HEK293 (cell line): Measurements from ENCODE around the gene SLC26A8.

Source experiments
- CTCF ChIA-PET: fragments of 350-600 bp; formaldehyde crosslinking; extraction: SDS; loops from one replicate; lab custom pipeline; 2021; ENCODE audit warnings: antibody characterized with exemption; lab: Yijun Ruan, JAX
- POLR2A ChIA-PET: fragments of 300-600 bp; formaldehyde crosslinking; extraction: SDS; loops from one replicate; lab custom pipeline; 2020; ENCODE audit warnings: antibody characterized with exemption, inconsistent platforms; lab: Yijun Ruan, JAX
- H3K27ac ChIP-seq: fragments of 200-500 bp; sonication (Bioruptor generic); 2 replicates; pipeline ENCODE4 v1.5.1; 2014; ENCODE audit warnings: low read depth, low read length, control low read depth, inconsistent platforms; ENCODE audit errors: extremely low read depth
- H3K36me3 ChIP-seq, 2 experiments: fragments of 200-500 bp in 1 of 2; sonication (Bioruptor generic) in 1 of 2; 1 replicate in 1 of 2; 2 replicates in 1 of 2; pipeline ENCODE4 v1.5.1; 2014 to 2017; ENCODE audit warnings: inconsistent platforms in 2 of 2, low read length in 2 of 2; ENCODE audit not compliant: control insufficient read depth in 2 of 2, insufficient read depth in 1 of 2
- H3K4me1 ChIP-seq: fragments of 200-500 bp; sonication (Bioruptor generic); 2 replicates; pipeline ENCODE4 v1.5.1; 2014; ENCODE audit warnings: mild to moderate bottlenecking, low read length, inconsistent platforms; ENCODE audit not compliant: control insufficient read depth, insufficient read depth
- H3K4me3 ChIP-seq: 2 replicates; pipeline ENCODE4 v1.5.1; 2011; ENCODE audit warnings: low read depth, mild to moderate bottlenecking, control low read depth, low read length, moderate library complexity
- H3K9me3 ChIP-seq: fragments of 200-500 bp; sonication (Bioruptor generic); 2 replicates; pipeline ENCODE4 v1.5.1; 2014; ENCODE audit warnings: low read depth, low read length, inconsistent platforms; ENCODE audit not compliant: control insufficient read depth, insufficient read depth
- KLF1 ChIP-seq: fragments of 450-650 bp; formaldehyde crosslinking; IDR thresholded peaks from 2 replicates; pipeline ENCODE4 v1.5.1; 2016; ENCODE audit warnings: missing biosample characterization, missing genetic modification characterization
- OSR2 ChIP-seq: fragments of 450-650 bp; formaldehyde crosslinking; IDR thresholded peaks from 2 replicates; pipeline ENCODE4 v1.5.1; 2016; ENCODE audit warnings: missing biosample characterization, missing genetic modification characterization
- YY1 ChIP-seq: fragments of 450-650 bp; formaldehyde crosslinking; IDR thresholded peaks from 2 replicates; pipeline ENCODE4 v1.5.1; 2018; ENCODE audit warnings: missing biosample characterization, missing genetic modification characterization
- ZBTB48 ChIP-seq: fragments of 450-650 bp; formaldehyde crosslinking; IDR thresholded peaks from 2 replicates; pipeline ENCODE4 v1.5.1; 2016; ENCODE audit warnings: missing biosample characterization, missing genetic modification characterization
- ZBTB8A ChIP-seq: fragments of 450-650 bp; formaldehyde crosslinking; IDR thresholded peaks from 2 replicates; pipeline ENCODE4 v1.5.1; 2016; ENCODE audit warnings: missing biosample characterization, missing genetic modification characterization
- ZIC2 ChIP-seq: fragments of 450-650 bp; formaldehyde crosslinking; IDR thresholded peaks from 2 replicates; pipeline ENCODE4 v1.5.1; 2016; ENCODE audit warnings: missing biosample characterization, missing genetic modification characterization
- ZNF169 ChIP-seq: fragments of 450-650 bp; formaldehyde crosslinking; IDR thresholded peaks from 2 replicates; pipeline ENCODE4 v1.5.1; 2016; ENCODE audit warnings: missing biosample characterization, missing genetic modification characterization
- ZNF214 ChIP-seq: fragments of 450-650 bp; formaldehyde crosslinking; IDR thresholded peaks from 2 replicates; pipeline ENCODE4 v1.5.1; 2017; ENCODE audit warnings: missing biosample characterization, mild to moderate bottlenecking, missing genetic modification characterization, borderline replicate concordance
- ZNF23 ChIP-seq: fragments of 450-650 bp; formaldehyde crosslinking; IDR thresholded peaks from 2 replicates; pipeline ENCODE4 v1.5.1; 2016; ENCODE audit warnings: missing biosample characterization, missing genetic modification characterization, borderline replicate concordance
- ZNF266 ChIP-seq: fragments of 450-650 bp; formaldehyde crosslinking; IDR thresholded peaks from 2 replicates; pipeline ENCODE4 v1.5.1; 2016; ENCODE audit warnings: missing biosample characterization, missing genetic modification characterization, low read depth
- ZNF335 ChIP-seq: fragments of 450-650 bp; formaldehyde crosslinking; conservative IDR thresholded peaks from 2 replicates; pipeline ENCODE4 v1.5.1; 2016; ENCODE audit warnings: missing biosample characterization, missing genetic modification characterization
- ZNF391 ChIP-seq: fragments of 450-650 bp; formaldehyde crosslinking; IDR thresholded peaks from 2 replicates; pipeline ENCODE4 v1.5.1; 2016; ENCODE audit warnings: low read depth, missing biosample characterization, missing genetic modification characterization, borderline replicate concordance
- ZNF510 ChIP-seq: fragments of 450-650 bp; formaldehyde crosslinking; IDR thresholded peaks from 2 replicates; pipeline ENCODE4 v1.5.1; 2018; ENCODE audit warnings: mild to moderate bottlenecking, missing genetic modification characterization, missing biosample characterization; ENCODE audit not compliant: insufficient replicate concordance
- ZNF571 ChIP-seq: fragments of 450-650 bp; formaldehyde crosslinking; IDR thresholded peaks from 2 replicates; pipeline ENCODE4 v1.5.0; 2017; ENCODE audit warnings: missing biosample characterization, missing genetic modification characterization
- ZNF585B ChIP-seq: fragments of 450-650 bp; formaldehyde crosslinking; IDR thresholded peaks from 2 replicates; pipeline ENCODE4 v1.5.1; 2016; ENCODE audit warnings: missing biosample characterization, missing genetic modification characterization
- ZNF596 ChIP-seq: fragments of 450-650 bp; IDR thresholded peaks from 2 replicates; pipeline ENCODE4 v1.5.0; 2018; ENCODE audit warnings: missing biosample characterization, mild to moderate bottlenecking, missing genetic modification characterization, moderate library complexity
- ZNF791 ChIP-seq: fragments of 450-650 bp; formaldehyde crosslinking; IDR thresholded peaks from 2 replicates; pipeline ENCODE4 v1.5.1; 2016; ENCODE audit warnings: missing biosample characterization, missing genetic modification characterization
- TF ChIP-seq, protein P1 (sequence below): fragments of 450-650 bp; formaldehyde crosslinking; IDR thresholded peaks from 2 replicates; pipeline ENCODE4 v1.5.1; 2016; ENCODE audit warnings: missing biosample characterization, missing genetic modification characterization
- TF ChIP-seq, protein P2 (sequence below): fragments of 450-650 bp; formaldehyde crosslinking; IDR thresholded peaks from 2 replicates; pipeline ENCODE4 v1.5.1; 2016; ENCODE audit warnings: missing biosample characterization, missing genetic modification characterization, borderline replicate concordance
- TF ChIP-seq, protein P3 (sequence below): fragments of 450-650 bp; formaldehyde crosslinking; IDR thresholded peaks from 2 replicates; pipeline ENCODE4 v1.5.1; 2016; ENCODE audit warnings: missing biosample characterization, missing genetic modification characterization
- TF ChIP-seq, protein P4 (sequence below): fragments of 450-650 bp; formaldehyde crosslinking; IDR thresholded peaks from 2 replicates; pipeline ENCODE4 v1.5.1; 2017; ENCODE audit warnings: missing biosample characterization, missing genetic modification characterization
- TF ChIP-seq, protein P5 (sequence below): fragments of 450-650 bp; formaldehyde crosslinking; IDR thresholded peaks from 2 replicates; pipeline ENCODE4 v1.5.1; 2016; ENCODE audit warnings: missing biosample characterization, missing genetic modification characterization, borderline replicate concordance

SLC26A8 gene

DNA sequence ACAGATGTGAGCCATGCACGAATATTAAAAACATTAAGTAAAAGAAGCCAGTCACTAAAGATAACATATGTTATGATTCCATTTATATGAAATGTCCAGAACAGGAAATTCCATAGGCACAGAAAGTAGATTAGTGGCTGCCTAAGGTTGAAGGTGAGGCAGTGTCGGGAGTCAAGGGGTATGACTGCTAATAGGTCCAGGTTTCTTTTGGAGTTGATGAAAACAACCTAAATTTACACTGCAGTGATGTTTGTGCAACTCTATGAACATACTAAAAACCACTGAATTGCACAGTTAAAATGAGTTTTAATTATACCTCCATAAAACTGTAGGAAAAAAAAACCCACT, 118.0 kb downstream of the SLC26A8 start:
- CTCF ChIA-PET, result interaction anchor here (0.6 kb wide), 1 partner anchor 83 kb away, joined by 4 read pairs; no protein-coding TSS in a partner anchor
- peaks cover 22 to 54% of the 10 kb centered on the region in 2 experiments; a peak in 2 of 3 replicates for H3K36me3 ChIP-seq
- no peak overlapping the region for H3K27ac ChIP-seq
- POLR2A ChIA-PET, result no interaction called here
- TF ChIP-seq, protein P1, sequence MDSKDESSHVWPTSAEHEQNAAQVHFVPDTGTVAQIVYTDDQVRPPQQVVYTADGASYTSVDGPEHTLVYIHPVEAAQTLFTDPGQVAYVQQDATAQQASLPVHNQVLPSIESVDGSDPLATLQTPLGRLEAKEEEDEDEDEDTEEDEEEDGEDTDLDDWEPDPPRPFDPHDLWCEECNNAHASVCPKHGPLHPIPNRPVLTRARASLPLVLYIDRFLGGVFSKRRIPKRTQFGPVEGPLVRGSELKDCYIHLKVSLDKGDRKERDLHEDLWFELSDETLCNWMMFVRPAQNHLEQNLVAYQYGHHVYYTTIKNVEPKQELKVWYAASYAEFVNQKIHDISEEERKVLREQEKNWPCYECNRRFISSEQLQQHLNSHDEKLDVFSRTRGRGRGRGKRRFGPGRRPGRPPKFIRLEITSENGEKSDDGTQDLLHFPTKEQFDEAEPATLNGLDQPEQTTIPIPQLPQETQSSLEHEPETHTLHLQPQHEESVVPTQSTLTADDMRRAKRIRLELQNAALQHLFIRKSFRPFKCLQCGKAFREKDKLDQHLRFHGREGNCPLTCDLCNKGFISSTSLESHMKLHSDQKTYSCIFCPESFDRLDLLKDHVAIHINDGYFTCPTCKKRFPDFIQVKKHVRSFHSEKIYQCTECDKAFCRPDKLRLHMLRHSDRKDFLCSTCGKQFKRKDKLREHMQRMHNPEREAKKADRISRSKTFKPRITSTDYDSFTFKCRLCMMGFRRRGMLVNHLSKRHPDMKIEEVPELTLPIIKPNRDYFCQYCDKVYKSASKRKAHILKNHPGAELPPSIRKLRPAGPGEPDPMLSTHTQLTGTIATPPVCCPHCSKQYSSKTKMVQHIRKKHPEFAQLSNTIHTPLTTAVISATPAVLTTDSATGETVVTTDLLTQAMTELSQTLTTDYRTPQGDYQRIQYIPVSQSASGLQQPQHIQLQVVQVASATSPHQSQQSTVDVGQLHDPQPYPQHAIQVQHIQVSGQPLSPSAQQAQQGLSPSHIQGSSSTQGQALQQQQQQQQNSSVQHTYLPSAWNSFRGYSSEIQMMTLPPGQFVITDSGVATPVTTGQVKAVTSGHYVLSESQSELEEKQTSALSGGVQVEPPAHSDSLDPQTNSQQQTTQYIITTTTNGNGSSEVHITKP (tag by site-specific recombination), result peak; percentile 31; the same call in 1 of the 2 replicates
- TF ChIP-seq ZNF791 (tag by site-specific recombination), result no peak
- TF ChIP-seq YY1 (tag by site-specific recombination), result no peak
- TF ChIP-seq, protein P2, sequence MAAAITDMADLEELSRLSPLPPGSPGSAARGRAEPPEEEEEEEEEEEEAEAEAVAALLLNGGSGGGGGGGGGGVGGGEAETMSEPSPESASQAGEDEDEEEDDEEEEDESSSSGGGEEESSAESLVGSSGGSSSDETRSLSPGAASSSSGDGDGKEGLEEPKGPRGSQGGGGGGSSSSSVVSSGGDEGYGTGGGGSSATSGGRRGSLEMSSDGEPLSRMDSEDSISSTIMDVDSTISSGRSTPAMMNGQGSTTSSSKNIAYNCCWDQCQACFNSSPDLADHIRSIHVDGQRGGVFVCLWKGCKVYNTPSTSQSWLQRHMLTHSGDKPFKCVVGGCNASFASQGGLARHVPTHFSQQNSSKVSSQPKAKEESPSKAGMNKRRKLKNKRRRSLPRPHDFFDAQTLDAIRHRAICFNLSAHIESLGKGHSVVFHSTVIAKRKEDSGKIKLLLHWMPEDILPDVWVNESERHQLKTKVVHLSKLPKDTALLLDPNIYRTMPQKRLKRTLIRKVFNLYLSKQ (tag by site-specific recombination), result no peak
- no peak overlapping the region for H3K4me3 ChIP-seq
- no peaks in the 10 kb centered on the region for H3K9me3 ChIP-seq
- no peaks in the 10 kb centered on the region for H3K4me1 ChIP-seq

DNA sequence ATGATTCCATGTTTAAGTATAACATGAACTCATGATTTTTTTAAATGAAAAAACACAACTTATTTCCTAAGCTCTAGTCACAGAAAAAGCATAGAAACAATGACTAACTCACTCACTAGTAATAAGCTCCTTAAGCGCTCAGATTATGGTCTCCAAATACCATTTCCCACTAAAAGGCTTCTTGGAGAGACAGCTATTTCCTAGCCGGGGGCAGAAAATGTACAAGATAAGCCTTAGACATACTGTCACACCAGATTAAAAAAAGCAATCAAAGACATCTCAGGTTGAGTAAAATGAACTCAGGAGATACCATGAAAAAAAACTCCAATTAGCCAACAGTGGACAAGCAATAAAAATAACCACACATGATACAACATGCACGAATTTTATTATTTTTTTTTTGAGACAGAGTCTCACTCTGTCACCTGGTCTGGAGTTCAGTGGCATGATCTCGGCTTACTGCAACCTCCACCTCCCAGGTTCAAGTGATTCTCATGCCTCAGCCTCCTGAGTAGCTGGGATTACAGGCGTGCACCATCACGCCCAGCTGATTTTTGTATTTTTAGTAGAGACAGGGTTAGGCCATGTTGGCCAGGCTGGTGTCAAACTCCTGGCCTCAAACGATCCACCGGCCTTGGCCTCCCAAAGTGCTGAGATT, 118.5 kb downstream of the SLC26A8 start:
- H3K9me3 ChIP-seq, result no peaks in the 10 kb centered on the region
- ChIA-PET CTCF (interaction anchor here (0.6 kb wide), 1 partner anchor 83 kb away, joined by 4 read pairs; no protein-coding TSS in a partner anchor), POLR2A (no interaction called here)
- H3K4me3 ChIP-seq, result no peak overlapping the region
- H3K4me1 ChIP-seq, result no peaks in the 10 kb centered on the region
- H3K36me3 ChIP-seq, result peaks cover 17 to 52% of the 10 kb centered on the region in 2 experiments; a peak in 2 of 3 replicates
- H3K27ac ChIP-seq, result no peak overlapping the region
- TF ChIP-seq ZNF169 (tag by site-specific recombination) (no peak), ZNF510 (tag by site-specific recombination) (no peak), OSR2 (peak; percentile 43), KLF1 (no peak), ZNF391 (no peak), ZNF335 (tag by site-specific recombination) (no peak), ZNF266 (no peak), ZNF214 (no peak), ZIC2 (tag by site-specific recombination) (no peak), ZNF585B (no peak), ZNF23 (tag by site-specific recombination) (no peak), ZNF571 (tag by site-specific recombination) (no peak), ZNF596 (no peak), ZBTB8A (tag by site-specific recombination) (no peak), ZBTB48 (tag by site-specific recombination) (no peak)
- TF ChIP-seq, protein P3, sequence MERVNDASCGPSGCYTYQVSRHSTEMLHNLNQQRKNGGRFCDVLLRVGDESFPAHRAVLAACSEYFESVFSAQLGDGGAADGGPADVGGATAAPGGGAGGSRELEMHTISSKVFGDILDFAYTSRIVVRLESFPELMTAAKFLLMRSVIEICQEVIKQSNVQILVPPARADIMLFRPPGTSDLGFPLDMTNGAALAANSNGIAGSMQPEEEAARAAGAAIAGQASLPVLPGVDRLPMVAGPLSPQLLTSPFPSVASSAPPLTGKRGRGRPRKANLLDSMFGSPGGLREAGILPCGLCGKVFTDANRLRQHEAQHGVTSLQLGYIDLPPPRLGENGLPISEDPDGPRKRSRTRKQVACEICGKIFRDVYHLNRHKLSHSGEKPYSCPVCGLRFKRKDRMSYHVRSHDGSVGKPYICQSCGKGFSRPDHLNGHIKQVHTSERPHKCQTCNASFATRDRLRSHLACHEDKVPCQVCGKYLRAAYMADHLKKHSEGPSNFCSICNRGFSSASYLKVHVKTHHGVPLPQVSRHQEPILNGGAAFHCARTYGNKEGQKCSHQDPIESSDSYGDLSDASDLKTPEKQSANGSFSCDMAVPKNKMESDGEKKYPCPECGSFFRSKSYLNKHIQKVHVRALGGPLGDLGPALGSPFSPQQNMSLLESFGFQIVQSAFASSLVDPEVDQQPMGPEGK (tag by site-specific recombination), result no peak
- TF ChIP-seq, protein P4, sequence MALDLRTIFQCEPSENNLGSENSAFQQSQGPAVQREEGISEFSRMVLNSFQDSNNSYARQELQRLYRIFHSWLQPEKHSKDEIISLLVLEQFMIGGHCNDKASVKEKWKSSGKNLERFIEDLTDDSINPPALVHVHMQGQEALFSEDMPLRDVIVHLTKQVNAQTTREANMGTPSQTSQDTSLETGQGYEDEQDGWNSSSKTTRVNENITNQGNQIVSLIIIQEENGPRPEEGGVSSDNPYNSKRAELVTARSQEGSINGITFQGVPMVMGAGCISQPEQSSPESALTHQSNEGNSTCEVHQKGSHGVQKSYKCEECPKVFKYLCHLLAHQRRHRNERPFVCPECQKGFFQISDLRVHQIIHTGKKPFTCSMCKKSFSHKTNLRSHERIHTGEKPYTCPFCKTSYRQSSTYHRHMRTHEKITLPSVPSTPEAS (tag by site-specific recombination), result no peak
- TF ChIP-seq, protein P5, sequence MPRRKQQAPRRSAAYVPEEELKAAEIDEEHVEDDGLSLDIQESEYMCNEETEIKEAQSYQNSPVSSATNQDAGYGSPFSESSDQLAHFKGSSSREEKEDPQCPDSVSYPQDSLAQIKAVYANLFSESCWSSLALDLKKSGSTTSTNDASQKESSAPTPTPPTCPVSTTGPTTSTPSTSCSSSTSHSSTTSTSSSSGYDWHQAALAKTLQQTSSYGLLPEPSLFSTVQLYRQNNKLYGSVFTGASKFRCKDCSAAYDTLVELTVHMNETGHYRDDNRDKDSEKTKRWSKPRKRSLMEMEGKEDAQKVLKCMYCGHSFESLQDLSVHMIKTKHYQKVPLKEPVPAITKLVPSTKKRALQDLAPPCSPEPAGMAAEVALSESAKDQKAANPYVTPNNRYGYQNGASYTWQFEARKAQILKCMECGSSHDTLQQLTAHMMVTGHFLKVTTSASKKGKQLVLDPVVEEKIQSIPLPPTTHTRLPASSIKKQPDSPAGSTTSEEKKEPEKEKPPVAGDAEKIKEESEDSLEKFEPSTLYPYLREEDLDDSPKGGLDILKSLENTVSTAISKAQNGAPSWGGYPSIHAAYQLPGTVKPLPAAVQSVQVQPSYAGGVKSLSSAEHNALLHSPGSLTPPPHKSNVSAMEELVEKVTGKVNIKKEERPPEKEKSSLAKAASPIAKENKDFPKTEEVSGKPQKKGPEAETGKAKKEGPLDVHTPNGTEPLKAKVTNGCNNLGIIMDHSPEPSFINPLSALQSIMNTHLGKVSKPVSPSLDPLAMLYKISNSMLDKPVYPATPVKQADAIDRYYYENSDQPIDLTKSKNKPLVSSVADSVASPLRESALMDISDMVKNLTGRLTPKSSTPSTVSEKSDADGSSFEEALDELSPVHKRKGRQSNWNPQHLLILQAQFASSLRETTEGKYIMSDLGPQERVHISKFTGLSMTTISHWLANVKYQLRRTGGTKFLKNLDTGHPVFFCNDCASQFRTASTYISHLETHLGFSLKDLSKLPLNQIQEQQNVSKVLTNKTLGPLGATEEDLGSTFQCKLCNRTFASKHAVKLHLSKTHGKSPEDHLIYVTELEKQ (tag by site-specific recombination), result no peak
